ENCODE data around the gene SEMA5A. TPM values are rescaled to one million over a fixed set of nuclear protein-coding genes. Genes with fewer than 3 reads are reported as not detected.

SEMA5A gene
- total RNA-seq, 2 experiments from 2014 or later: not detected

DNA sequence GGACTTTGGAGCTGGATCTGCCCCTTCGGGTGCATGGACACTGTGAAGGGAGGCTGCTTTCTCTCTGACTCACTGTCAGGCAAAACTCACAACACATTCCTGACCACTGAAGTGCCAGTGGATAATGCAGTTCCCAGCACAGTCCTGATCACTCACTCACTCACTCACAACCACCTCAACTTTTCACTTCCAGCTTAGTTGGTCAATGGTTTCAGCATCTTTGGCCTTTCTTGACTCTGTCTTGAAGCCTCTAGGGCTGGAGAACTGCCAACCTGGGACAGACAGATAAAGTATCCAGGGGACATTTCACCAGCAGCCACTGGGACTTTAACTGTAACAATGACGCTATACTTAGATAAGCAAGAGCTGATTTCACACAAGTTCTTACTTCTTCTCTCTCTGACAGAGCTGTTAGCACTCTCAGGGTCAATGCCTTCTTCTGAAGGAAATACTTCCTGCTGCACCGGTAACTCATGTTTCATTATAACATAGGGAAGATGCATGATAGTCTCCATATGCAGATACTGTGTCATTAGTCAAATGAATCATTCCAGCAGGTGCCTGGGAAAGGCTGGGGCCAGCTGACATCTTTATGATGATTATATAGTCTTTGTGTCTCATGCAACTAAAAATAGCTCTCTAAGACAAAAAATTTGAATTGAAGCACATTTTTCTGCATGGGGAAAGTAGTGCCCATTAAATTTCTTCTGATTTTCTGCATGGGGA is 499.0 kb downstream of the SEMA5A start:
- no peak for ATAC-seq
- Mint-ChIP-seq H3K4me1 (ENCODE audit: low read depth) (no peaks in the 10 kb centered on the region), H3K4me3 (no peak overlapping the region), H3K27me3 (no peaks in the 10 kb centered on the region), H3K9me3 (no peaks in the 10 kb centered on the region), H3K36me3 (ENCODE audit: low read depth) (no peaks in the 10 kb centered on the region), H3K27ac (no peak overlapping the region)
- ChIA-PET CTCF (no interaction called here), POLR2A (no interaction called here)
- no peak for TF ChIP-seq CTCF (IDR thresholded peaks at IDR 0.05)
- no peak for DNase-seq
- intact Hi-C loops (cut with micrococcal nuclease): no loop called here

GRCh38 chr5:9045946-9046345 is 499.9 kb downstream of the SEMA5A start:
- no peak for TF ChIP-seq CTCF (IDR thresholded peaks at IDR 0.05)
- POLR2A ChIA-PET: no interaction called here
- DNase-seq: no peak
- H3K4me1 Mint-ChIP-seq (ENCODE audit: low read depth): no peaks in the 10 kb centered on the region
- no peak overlapping the region for H3K27ac Mint-ChIP-seq
- intact Hi-C loops (cut with micrococcal nuclease): no loop called here
- no peak overlapping the region for H3K4me3 Mint-ChIP-seq
- H3K9me3 Mint-ChIP-seq: no peaks in the 10 kb centered on the region
- no peaks in the 10 kb centered on the region for H3K27me3 Mint-ChIP-seq
- no peak for ATAC-seq
- no peaks in the 10 kb centered on the region for H3K36me3 Mint-ChIP-seq (ENCODE audit: low read depth)
- CTCF ChIA-PET: no interaction called here

DNA sequence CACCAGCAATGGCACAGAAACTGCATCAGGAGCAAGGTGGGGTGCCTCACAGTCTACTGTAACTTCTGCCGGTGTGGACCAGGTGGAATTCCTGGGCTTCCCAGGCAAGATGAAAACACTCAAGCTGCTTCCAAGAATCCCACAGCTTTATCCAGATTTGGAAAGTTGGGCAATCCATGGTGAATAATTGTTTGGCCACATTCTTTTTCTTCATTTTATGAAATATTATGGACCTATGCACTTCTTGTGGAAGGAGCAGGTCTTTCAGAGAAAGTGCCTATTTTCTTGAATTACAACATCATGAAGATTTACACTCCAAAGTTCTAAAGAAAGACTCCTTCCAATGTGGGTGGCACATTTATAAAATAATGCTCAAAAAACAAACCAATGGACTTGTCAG is 503.6 kb downstream of the SEMA5A start:
- H3K27me3 Mint-ChIP-seq: no peaks in the 10 kb centered on the region
- ChIA-PET CTCF (no interaction called here), POLR2A (no interaction called here)
- H3K36me3 Mint-ChIP-seq (ENCODE audit: low read depth): no peaks in the 10 kb centered on the region
- H3K4me1 Mint-ChIP-seq (ENCODE audit: low read depth): no peaks in the 10 kb centered on the region
- intact Hi-C loops (cut with micrococcal nuclease): no loop called here
- H3K9me3 Mint-ChIP-seq: peaks cover 3% of the 10 kb centered on the region
- H3K27ac Mint-ChIP-seq: no peak overlapping the region
- no peak overlapping the region for H3K4me3 Mint-ChIP-seq
- DNase-seq: no peak
- TF ChIP-seq CTCF (IDR thresholded peaks at IDR 0.05): no peak
- no peak for ATAC-seq

DNA sequence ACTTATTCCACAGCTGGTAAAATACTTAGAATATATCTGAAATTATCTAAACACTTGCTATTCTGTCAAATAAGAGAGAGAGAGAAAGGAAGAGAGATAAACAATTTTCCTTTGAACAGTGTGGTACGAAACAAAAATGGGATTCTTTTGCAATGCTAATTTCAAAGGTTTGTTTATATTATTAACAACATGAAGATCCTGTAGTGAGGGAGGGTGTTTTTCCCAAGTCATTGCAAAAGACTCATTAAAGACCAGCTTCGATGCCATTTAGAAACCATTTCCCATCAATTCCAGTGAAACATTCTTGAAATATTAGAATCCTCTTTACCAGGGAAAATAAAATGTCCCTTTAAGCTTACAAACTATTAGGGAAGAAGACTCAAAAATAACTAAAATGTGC is 505.4 kb downstream of the SEMA5A start:
- intact Hi-C loops (cut with micrococcal nuclease): no loop called here
- POLR2A ChIA-PET: no interaction called here
- no peak for ATAC-seq
- CTCF ChIA-PET: no interaction called here
- H3K27ac Mint-ChIP-seq: no peak overlapping the region
- no peaks in the 10 kb centered on the region for H3K36me3 Mint-ChIP-seq (ENCODE audit: low read depth)
- H3K4me1 Mint-ChIP-seq (ENCODE audit: low read depth): no peaks in the 10 kb centered on the region
- DNase-seq: no peak
- TF ChIP-seq CTCF (IDR thresholded peaks at IDR 0.05): no peak
- H3K27me3 Mint-ChIP-seq: no peaks in the 10 kb centered on the region
- peaks cover 3% of the 10 kb centered on the region for H3K9me3 Mint-ChIP-seq
- H3K4me3 Mint-ChIP-seq: no peak overlapping the region

GRCh38 chr5:9037048-9037447 is 508.8 kb downstream of the SEMA5A start:
- H3K4me3 Mint-ChIP-seq: no peak overlapping the region
- no peaks in the 10 kb centered on the region for H3K4me1 Mint-ChIP-seq (ENCODE audit: low read depth)
- no peak overlapping the region for H3K27ac Mint-ChIP-seq
- H3K27me3 Mint-ChIP-seq: no peaks in the 10 kb centered on the region
- H3K36me3 Mint-ChIP-seq (ENCODE audit: low read depth): no peaks in the 10 kb centered on the region
- ChIA-PET CTCF (no interaction called here), POLR2A (no interaction called here)
- no peak for TF ChIP-seq CTCF (IDR thresholded peaks at IDR 0.05)
- DNase-seq (no peak), ATAC-seq (no peak)
- peaks cover 3% of the 10 kb centered on the region for H3K9me3 Mint-ChIP-seq
- intact Hi-C loops (cut with micrococcal nuclease): no loop called here
